ENCODE results near the gene NUDT5. TPM values are rescaled to one million over a fixed set of nuclear protein-coding genes. Genes with fewer than 3 reads are reported as not detected.

The NUDT5 gene
- polyA plus RNA-seq, 1 of the 3 experiments (the other 2 are of a cell fraction), result 61.2 TPM

DNA sequence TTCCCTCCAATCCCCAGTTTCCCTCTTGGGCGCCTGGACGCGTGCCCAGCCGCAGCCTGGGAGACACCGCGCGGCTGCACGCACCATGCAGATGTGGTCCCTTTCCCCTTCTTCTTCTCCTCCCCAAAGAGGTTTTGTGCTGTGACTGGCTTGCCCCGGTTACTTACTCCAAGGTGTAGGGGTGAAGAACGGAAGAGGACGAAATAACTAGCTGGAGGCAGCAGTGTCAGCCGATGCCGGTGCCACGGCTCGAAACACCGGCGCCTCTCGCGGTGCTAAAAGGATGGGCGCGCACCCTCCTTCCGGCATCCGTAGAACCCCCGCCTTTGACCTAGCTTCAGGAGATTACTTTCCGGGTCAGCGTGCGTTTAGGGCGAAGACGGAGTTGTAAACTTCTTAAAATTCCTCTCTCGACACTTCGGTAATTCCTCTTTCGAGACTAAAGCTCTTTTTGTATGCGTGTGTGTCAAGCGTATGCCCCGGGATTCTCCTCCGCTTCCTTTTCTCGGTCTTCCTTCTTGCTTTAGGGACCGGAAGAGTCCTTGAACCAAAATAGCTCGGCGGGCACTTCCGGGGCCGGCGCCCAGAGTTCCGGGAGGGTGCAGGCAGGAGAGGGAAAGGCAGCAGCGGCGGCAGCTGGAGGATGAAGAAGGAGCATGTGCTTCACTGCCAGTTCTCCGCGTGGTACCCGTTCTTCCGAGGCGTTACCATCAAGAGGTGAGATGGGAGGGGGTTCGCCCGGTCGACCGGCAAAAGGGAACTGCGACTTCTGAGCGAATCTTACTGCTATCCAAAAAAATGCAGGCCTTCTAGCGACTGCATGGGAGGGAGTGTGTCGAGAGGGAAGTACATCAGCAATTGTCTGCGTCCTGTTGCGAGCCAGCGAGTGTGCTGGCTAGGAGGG lies at the start of gene NUDT5, which contains the start of gene CDC123 (continued):
- TF ChIP-seq, protein P1, sequence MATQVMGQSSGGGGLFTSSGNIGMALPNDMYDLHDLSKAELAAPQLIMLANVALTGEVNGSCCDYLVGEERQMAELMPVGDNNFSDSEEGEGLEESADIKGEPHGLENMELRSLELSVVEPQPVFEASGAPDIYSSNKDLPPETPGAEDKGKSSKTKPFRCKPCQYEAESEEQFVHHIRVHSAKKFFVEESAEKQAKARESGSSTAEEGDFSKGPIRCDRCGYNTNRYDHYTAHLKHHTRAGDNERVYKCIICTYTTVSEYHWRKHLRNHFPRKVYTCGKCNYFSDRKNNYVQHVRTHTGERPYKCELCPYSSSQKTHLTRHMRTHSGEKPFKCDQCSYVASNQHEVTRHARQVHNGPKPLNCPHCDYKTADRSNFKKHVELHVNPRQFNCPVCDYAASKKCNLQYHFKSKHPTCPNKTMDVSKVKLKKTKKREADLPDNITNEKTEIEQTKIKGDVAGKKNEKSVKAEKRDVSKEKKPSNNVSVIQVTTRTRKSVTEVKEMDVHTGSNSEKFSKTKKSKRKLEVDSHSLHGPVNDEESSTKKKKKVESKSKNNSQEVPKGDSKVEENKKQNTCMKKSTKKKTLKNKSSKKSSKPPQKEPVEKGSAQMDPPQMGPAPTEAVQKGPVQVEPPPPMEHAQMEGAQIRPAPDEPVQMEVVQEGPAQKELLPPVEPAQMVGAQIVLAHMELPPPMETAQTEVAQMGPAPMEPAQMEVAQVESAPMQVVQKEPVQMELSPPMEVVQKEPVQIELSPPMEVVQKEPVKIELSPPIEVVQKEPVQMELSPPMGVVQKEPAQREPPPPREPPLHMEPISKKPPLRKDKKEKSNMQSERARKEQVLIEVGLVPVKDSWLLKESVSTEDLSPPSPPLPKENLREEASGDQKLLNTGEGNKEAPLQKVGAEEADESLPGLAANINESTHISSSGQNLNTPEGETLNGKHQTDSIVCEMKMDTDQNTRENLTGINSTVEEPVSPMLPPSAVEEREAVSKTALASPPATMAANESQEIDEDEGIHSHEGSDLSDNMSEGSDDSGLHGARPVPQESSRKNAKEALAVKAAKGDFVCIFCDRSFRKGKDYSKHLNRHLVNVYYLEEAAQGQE (IDR thresholded peaks at IDR 0.05; ENCODE audit: low read depth, low read length), result no peak
- TF ChIP-seq FOXJ3 (CRISPR knock-in tag; IDR thresholded peaks at IDR 0.05), result no peak
- TF ChIP-seq, protein P2, sequence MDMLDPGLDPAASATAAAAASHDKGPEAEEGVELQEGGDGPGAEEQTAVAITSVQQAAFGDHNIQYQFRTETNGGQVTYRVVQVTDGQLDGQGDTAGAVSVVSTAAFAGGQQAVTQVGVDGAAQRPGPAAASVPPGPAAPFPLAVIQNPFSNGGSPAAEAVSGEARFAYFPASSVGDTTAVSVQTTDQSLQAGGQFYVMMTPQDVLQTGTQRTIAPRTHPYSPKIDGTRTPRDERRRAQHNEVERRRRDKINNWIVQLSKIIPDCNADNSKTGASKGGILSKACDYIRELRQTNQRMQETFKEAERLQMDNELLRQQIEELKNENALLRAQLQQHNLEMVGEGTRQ (IDR thresholded peaks at IDR 0.05; ENCODE audit: borderline replicate concordance, low read depth, low read length), result no peak
- TF ChIP-seq SIN3A (IDR thresholded peaks at IDR 0.05; ENCODE audit: borderline replicate concordance, low read depth, low read length), result peak; percentile 18; the same call in 1 of the 2 replicates
- peak; percentile 77 for TF ChIP-seq MXI1 (IDR thresholded peaks at IDR 0.05; ENCODE audit: low read depth, low read length)
- TF ChIP-seq, protein P3, sequence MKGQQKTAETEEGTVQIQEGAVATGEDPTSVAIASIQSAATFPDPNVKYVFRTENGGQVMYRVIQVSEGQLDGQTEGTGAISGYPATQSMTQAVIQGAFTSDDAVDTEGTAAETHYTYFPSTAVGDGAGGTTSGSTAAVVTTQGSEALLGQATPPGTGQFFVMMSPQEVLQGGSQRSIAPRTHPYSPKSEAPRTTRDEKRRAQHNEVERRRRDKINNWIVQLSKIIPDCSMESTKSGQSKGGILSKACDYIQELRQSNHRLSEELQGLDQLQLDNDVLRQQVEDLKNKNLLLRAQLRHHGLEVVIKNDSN (IDR thresholded peaks at IDR 0.05; ENCODE audit: borderline replicate concordance, low read depth), result no peak

DNA sequence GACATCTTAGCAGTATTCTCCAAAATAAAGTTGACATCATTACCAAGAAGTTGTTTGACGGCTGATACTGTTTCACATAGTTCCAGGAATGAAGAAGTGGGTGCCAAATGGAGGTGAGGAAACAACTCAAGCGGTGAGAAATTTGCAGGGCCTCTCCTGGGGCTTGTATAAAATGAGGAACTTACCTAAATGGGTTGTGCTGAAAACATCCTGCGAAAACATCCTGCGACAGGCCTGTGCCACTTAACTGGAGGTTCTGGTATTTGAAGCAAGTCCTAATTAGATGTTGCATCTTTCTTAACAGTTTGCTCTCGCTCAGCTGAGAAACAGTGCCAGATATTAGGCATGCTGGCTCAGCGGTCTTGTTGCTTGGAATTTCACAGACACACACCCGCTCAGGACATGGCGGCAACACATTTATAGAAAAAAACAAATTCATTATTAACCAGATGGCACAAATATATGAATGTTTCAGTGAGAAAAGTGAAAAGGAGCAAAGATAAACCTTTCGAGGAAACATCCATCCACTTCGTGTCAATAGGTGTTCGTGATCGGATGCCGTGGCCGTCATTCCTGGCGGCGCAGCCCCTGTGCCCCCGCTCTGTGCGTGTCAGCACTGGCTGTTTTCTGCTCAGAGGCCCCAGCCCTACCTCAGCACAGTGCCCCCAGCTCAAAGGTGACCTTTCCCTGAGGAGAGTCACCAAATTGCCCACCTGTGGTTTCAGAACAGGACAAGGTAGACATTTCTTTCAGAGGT lies 48.4 kb upstream of the NUDT5 start:
- 0 out of 2 replicates have a peak, but pooled peaks cover 3% of the 10 kb centered on the region for H4K20me1 ChIP-seq (ENCODE audit: insufficient read depth)
- H3F3A ChIP-seq (replicated peaks; ENCODE audit: insufficient read depth), result no peaks in the 10 kb centered on the region
- ChIA-PET POLR2A (no interaction called here), CTCF (no interaction called here)
- peaks cover 32 to 43% of the 10 kb centered on the region in 2 experiments for H3K36me3 ChIP-seq (replicated peaks in 1 of 2; ENCODE audit: control insufficient read depth in 1 of 2, insufficient read depth in 2 of 2, low read length in 1 of 2)
- no peaks in the 10 kb centered on the region for H3K27me3 ChIP-seq (ENCODE audit: insufficient read depth)
- no peaks in the 10 kb centered on the region for H3K9me2 ChIP-seq
- no peak for DNase-seq
- H3K4me3 ChIP-seq (ENCODE audit: low read depth in 2 of 2, low read length in 1 of 2), result no peak overlapping the region
- H3K4me2 ChIP-seq, result no peak overlapping the region
- peaks cover 4% of the 10 kb centered on the region; the same call in 1 of the 2 replicates for H3K79me2 ChIP-seq (ENCODE audit: insufficient read depth)
- H3K9me3 ChIP-seq, result no peaks in the 10 kb centered on the region
- H3K4me1 ChIP-seq (ENCODE audit: control insufficient read depth in 1 of 2, insufficient read depth in 2 of 2, low read depth in 1 of 2, low read length in 1 of 2), result peaks cover 0 to 6% of the 10 kb centered on the region in 2 experiments; a peak in 1 of 4 replicates
- TF ChIP-seq, protein P1 (IDR thresholded peaks at IDR 0.05; ENCODE audit: low read depth, low read length), result no peak
- TF ChIP-seq JUND (IDR thresholded peaks at IDR 0.05), result no peak
- TF ChIP-seq, protein P2 (IDR thresholded peaks at IDR 0.05; ENCODE audit: borderline replicate concordance, low read depth, low read length), result no peak
- TF ChIP-seq YY1 (IDR thresholded peaks at IDR 0.05; ENCODE audit: low read depth), result no peak
- no peak for TF ChIP-seq RFX5 (IDR thresholded peaks at IDR 0.05; ENCODE audit: low read length)
- TF ChIP-seq, protein P4, sequence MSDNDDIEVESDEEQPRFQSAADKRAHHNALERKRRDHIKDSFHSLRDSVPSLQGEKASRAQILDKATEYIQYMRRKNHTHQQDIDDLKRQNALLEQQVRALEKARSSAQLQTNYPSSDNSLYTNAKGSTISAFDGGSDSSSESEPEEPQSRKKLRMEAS (IDR thresholded peaks at IDR 0.05; ENCODE audit: low read depth), result no peak
- TF ChIP-seq MEF2A (IDR thresholded peaks at IDR 0.05; ENCODE audit: borderline replicate concordance, low read depth), result no peak
- no peak for TF ChIP-seq FOSL2 (IDR thresholded peaks at IDR 0.05; ENCODE audit: borderline replicate concordance, low read depth)
- TF ChIP-seq, protein P5, sequence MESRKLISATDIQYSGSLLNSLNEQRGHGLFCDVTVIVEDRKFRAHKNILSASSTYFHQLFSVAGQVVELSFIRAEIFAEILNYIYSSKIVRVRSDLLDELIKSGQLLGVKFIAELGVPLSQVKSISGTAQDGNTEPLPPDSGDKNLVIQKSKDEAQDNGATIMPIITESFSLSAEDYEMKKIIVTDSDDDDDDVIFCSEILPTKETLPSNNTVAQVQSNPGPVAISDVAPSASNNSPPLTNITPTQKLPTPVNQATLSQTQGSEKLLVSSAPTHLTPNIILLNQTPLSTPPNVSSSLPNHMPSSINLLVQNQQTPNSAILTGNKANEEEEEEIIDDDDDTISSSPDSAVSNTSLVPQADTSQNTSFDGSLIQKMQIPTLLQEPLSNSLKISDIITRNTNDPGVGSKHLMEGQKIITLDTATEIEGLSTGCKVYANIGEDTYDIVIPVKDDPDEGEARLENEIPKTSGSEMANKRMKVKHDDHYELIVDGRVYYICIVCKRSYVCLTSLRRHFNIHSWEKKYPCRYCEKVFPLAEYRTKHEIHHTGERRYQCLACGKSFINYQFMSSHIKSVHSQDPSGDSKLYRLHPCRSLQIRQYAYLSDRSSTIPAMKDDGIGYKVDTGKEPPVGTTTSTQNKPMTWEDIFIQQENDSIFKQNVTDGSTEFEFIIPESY (IDR thresholded peaks at IDR 0.05; ENCODE audit: borderline replicate concordance, low read depth), result no peak
- no peak overlapping the region for H3K9ac ChIP-seq
- 95% methylated on average over 18 of the region's 18 CpGs for WGBS (ENCODE audit: low lambda C conversion rate)
- H3K27ac ChIP-seq (ENCODE audit: low read depth in 2 of 2, low read length in 1 of 2), result no peak overlapping the region
- no peak overlapping the region for H2AFZ ChIP-seq (ENCODE audit: low read depth)
